ENCODE measurements around the gene GCKR. TPM values are rescaled to one million over a fixed set of nuclear protein-coding genes. Genes with fewer than 3 reads are reported as not detected.

The GCKR gene
- total and polyA plus RNA-seq, 2 donors, result 0.18 TPM; not detected in 1

- WGBS, result 87% methylated on average over 6 of the region's 6 CpGs
- Histone ChIP-seq H3K4me1 (ENCODE audit: control insufficient read depth in 2 of 2, insufficient read depth in 2 of 2, low read length in 2 of 2) (no peaks in the 10 kb centered on the region), H3K9me3 (ENCODE audit: control insufficient read depth in 2 of 2, insufficient read depth in 1 of 2, low read length in 1 of 2) (no peaks in the 10 kb centered on the region), H3K27ac (ENCODE audit: low read depth in 1 of 2, low read length in 1 of 2) (no peak overlapping the region), H3K27me3 (ENCODE audit: control insufficient read depth in 2 of 2, insufficient read depth in 1 of 2, low read length in 1 of 2) (no peaks in the 10 kb centered on the region), H3K36me3 (ENCODE audit: control insufficient read depth in 2 of 2, insufficient read depth in 2 of 2, low read length in 1 of 2) (no peaks in the 10 kb centered on the region), H3K4me3 (ENCODE audit: low read length in 2 of 2) (no peak overlapping the region)
- DNase-seq (ENCODE audit: low read depth in 6 of 9, low spot score in 9 of 9), result no peak
Measured at GRCh38 chr2:27572998-27573429, 76.4 kb downstream of the GCKR start.

Other genes starting within 250 kb of the GCKR start
- 0.05 TPM for gene SLC30A3, start 233.8 kb upstream of the GCKR start, total RNA-seq
- gene SLC30A3, start 233.8 kb upstream of the GCKR start, polyA plus RNA-seq, result 0.18 TPM
- gene DNAJC5G, start 221.4 kb upstream of the GCKR start, total RNA-seq, result not detected
- gene DNAJC5G, start 221.4 kb upstream of the GCKR start, polyA plus RNA-seq, result 0.02 TPM
- gene TRIM54, start 214.4 kb upstream of the GCKR start, total RNA-seq, result 0.14 TPM
- 0.52 TPM for gene TRIM54, start 214.4 kb upstream of the GCKR start, polyA plus RNA-seq
- 1.0 TPM for gene UCN, start 188.4 kb upstream of the GCKR start, total RNA-seq
- 8.1 TPM for gene UCN, start 188.4 kb upstream of the GCKR start, polyA plus RNA-seq
- gene MPV17, start 173.7 kb upstream of the GCKR start, total RNA-seq, result 51.1 TPM
- 94.1 TPM for gene MPV17, start 173.7 kb upstream of the GCKR start, polyA plus RNA-seq
- gene GTF3C2, start 140.1 kb upstream of the GCKR start, total RNA-seq, result 31.1 TPM
- gene GTF3C2, start 140.1 kb upstream of the GCKR start, polyA plus RNA-seq, result 39.9 TPM
- 30.5 TPM for gene EIF2B4, start 126.5 kb upstream of the GCKR start, total RNA-seq
- 56.0 TPM for gene EIF2B4, start 126.5 kb upstream of the GCKR start, polyA plus RNA-seq
- gene SNX17, start 126.2 kb upstream of the GCKR start, total RNA-seq, result 83.6 TPM
- gene SNX17, start 126.2 kb upstream of the GCKR start, polyA plus RNA-seq, result 77.8 TPM
- gene ZNF513, start 116.1 kb upstream of the GCKR start, total RNA-seq, result 9.3 TPM
- 30.7 TPM for gene ZNF513, start 116.1 kb upstream of the GCKR start, polyA plus RNA-seq
- gene PPM1G, start 87.2 kb upstream of the GCKR start, total RNA-seq, result 68.6 TPM
- 50.4 TPM for gene PPM1G, start 87.2 kb upstream of the GCKR start, polyA plus RNA-seq
- gene NRBP1, start 68.2 kb upstream of the GCKR start, total RNA-seq, result 43.9 TPM
- 56.4 TPM for gene NRBP1, start 68.2 kb upstream of the GCKR start, polyA plus RNA-seq
- gene KRTCAP3, start 54.5 kb upstream of the GCKR start, total RNA-seq, result 1.6 TPM
- gene KRTCAP3, start 54.5 kb upstream of the GCKR start, polyA plus RNA-seq, result 13.9 TPM
- gene IFT172, start 7.1 kb upstream of the GCKR start, total RNA-seq, result 7.6 TPM
- 34.2 TPM for gene IFT172, start 7.1 kb upstream of the GCKR start, polyA plus RNA-seq
- gene FNDC4, start 1.6 kb upstream of the GCKR start, total RNA-seq, result 0.85 TPM
- gene FNDC4, start 1.6 kb upstream of the GCKR start, polyA plus RNA-seq, result 4.3 TPM
- 41.6 TPM for gene ZNF512, start 86.2 kb downstream of the GCKR start, total RNA-seq
- 33.6 TPM for gene ZNF512, start 86.2 kb downstream of the GCKR start, polyA plus RNA-seq
- gene CCDC121, start 132.2 kb downstream of the GCKR start, total RNA-seq, result 2.2 TPM
- 2.6 TPM for gene CCDC121, start 132.2 kb downstream of the GCKR start, polyA plus RNA-seq
- gene GPN1, start 132.2 kb downstream of the GCKR start, total RNA-seq, result 35.1 TPM
- gene GPN1, start 132.2 kb downstream of the GCKR start, polyA plus RNA-seq, result 33.9 TPM
- 27.7 TPM for gene SUPT7L, start 166.8 kb downstream of the GCKR start, total RNA-seq
- gene SUPT7L, start 166.8 kb downstream of the GCKR start, polyA plus RNA-seq, result 53.8 TPM
- gene SLC4A1AP, start 167.1 kb downstream of the GCKR start, total RNA-seq, result 27.1 TPM
- gene SLC4A1AP, start 167.1 kb downstream of the GCKR start, polyA plus RNA-seq, result 21.7 TPM

Measured in thymus (tissue), 11 donors.